ENCODE measurements around the gene WRNIP1.

Gene WRNIP1

GRCh38 chr6:2740581-2740980, 24.6 kb upstream of the WRNIP1 start:
- DNase-seq (ENCODE audit: low read depth, low spot score), result no peak

GRCh38 chr6:2741756-2742155, 23.4 kb upstream of the WRNIP1 start:
- no peak for DNase-seq (ENCODE audit: low read depth, low spot score)

GRCh38 chr6:2743280-2744208, 21.6 kb upstream of the WRNIP1 start:
- no peak for DNase-seq (ENCODE audit: low read depth, low spot score)

- no peak for DNase-seq (ENCODE audit: low read depth, low spot score)
Observed at GRCh38 chr6:2744209-2744771, 20.9 kb upstream of the WRNIP1 start.

GRCh38 chr6:2744778-2745177, 20.4 kb upstream of the WRNIP1 start:
- DNase-seq (ENCODE audit: low read depth, low spot score), result no peak

- DNase-seq (ENCODE audit: low read depth, low spot score), result no peak
Observed at GRCh38 chr6:2745246-2745645, 19.9 kb upstream of the WRNIP1 start.

GRCh38 chr6:2746557-2747061, 18.6 kb upstream of the WRNIP1 start:
- no peak for DNase-seq (ENCODE audit: low read depth, low spot score)

- no peak for DNase-seq (ENCODE audit: low read depth, low spot score)
Observed at GRCh38 chr6:2748183-2748582, 17.0 kb upstream of the WRNIP1 start.

GRCh38 chr6:2749969-2750600, 15.1 kb upstream of the WRNIP1 start:
- no peak for DNase-seq (ENCODE audit: low read depth, low spot score)

GRCh38 chr6:2750832-2751231, 14.4 kb upstream of the WRNIP1 start, which contains the start of gene MYLK4:
MYLK4 (minus strand) TSS chr6:2750922; CDS start chr6:2749294, 1,628 bp downstream.
- no peak for DNase-seq (ENCODE audit: low read depth, low spot score)

- DNase-seq (ENCODE audit: low read depth, low spot score), result no peak
Observed at GRCh38 chr6:2751871-2752270, 13.3 kb upstream of the WRNIP1 start.

GRCh38 chr6:2752477-2753109, 12.6 kb upstream of the WRNIP1 start:
- DNase-seq (ENCODE audit: low read depth, low spot score), result no peak

- no peak for DNase-seq (ENCODE audit: low read depth, low spot score)
Observed at GRCh38 chr6:2753110-2753489, 12.1 kb upstream of the WRNIP1 start.

GRCh38 chr6:2753743-2754142, 11.4 kb upstream of the WRNIP1 start:
- no peak for DNase-seq (ENCODE audit: low read depth, low spot score)

- no peak for DNase-seq (ENCODE audit: low read depth, low spot score)
Observed at GRCh38 chr6:2754393-2754792, 10.8 kb upstream of the WRNIP1 start.

GRCh38 chr6:2754911-2755310, 10.3 kb upstream of the WRNIP1 start:
- DNase-seq (ENCODE audit: low read depth, low spot score), result no peak

- DNase-seq (ENCODE audit: low read depth, low spot score), result no peak
Observed at GRCh38 chr6:2755456-2755855, 9.7 kb upstream of the WRNIP1 start.

GRCh38 chr6:2756241-2756640, 9.0 kb upstream of the WRNIP1 start:
- DNase-seq (ENCODE audit: low read depth, low spot score), result no peak

GRCh38 chr6:2756687-2757224, 8.4 kb upstream of the WRNIP1 start:
- no peak for DNase-seq (ENCODE audit: low read depth, low spot score)

- DNase-seq (ENCODE audit: low read depth, low spot score), result no peak
Observed at GRCh38 chr6:2758980-2759379, 6.2 kb upstream of the WRNIP1 start.

Measured in iPS DF 19.7 (cell line).